ENCODE results near the gene CHST11.

GRCh38 chr12:104734541-104735095 is 277.9 kb downstream of the CHST11 start:
- TF ChIP-seq POLR2AphosphoS5 (IDR thresholded peaks at IDR 0.05; ENCODE audit: low read length) (no peak), SRF (IDR thresholded peaks at IDR 0.05; ENCODE audit: low read depth in 2 of 2, low read length in 2 of 2) (no peak), CTCF (IDR thresholded peaks at IDR 0.05 in 2 of 3, conservative IDR thresholded peaks at IDR 0.05 in 1 of 3; ENCODE audit: control insufficient read depth in 2 of 3, extremely low read depth in 1 of 3, insufficient read depth in 1 of 3, low read depth in 3 of 3, low read length in 3 of 3) (no peak), USF2 (IDR thresholded peaks at IDR 0.05; ENCODE audit: borderline replicate concordance, low read depth, low read length) (no peak), TCF7 (IDR thresholded peaks at IDR 0.05; ENCODE audit: borderline replicate concordance) (no peak)
